HCT116 (cell line): Measurements from ENCODE around the gene SNX9. TPM values are rescaled to one million over a fixed set of nuclear protein-coding genes. Genes with fewer than 3 reads are reported as not detected.
A peak's percentile ranks its signal among the peaks of the same experiment; 100 is the strongest.

Experiments
- ATAC-seq: fragments of 200-7000 bp; cut with Tn5 transposase; 2 replicates; pipeline ENCODE4 v1.9.1; 2020; ENCODE audit warnings: mild to moderate bottlenecking, moderate library complexity
- BruUV-seq: library from RNA; stranded (reverse); fragments of 400-500 nt; replicated peaks from 2 replicates; lab custom pipeline; 2021; lab: Mats Ljungman, UMichigan
- CTCF ChIA-PET: fragments of 300-600 bp; sonication (Branson Sonifier 250); formaldehyde crosslinking; loops from one replicate; lab custom pipeline; 2021; ENCODE audit warnings: antibody characterized with exemption; lab: Charles Lee
- POLR2A ChIA-PET: fragments of 300-600, 350-600 bp; sonication (Branson Sonifier 250); formaldehyde crosslinking; loops from one replicate; lab custom pipeline; 2021; ENCODE audit warnings: antibody characterized with exemption; lab: Charles Lee
- RAD21 ChIA-PET, 2 experiments: fragments of 300-600 bp; sonication (Branson Sonifier 250); formaldehyde crosslinking; loops; one replicate each; lab custom pipeline; 2023; ENCODE audit warnings: low total read pairs in 2 of 2; ENCODE audit not compliant: uncharacterized antibody in 2 of 2, unreplicated experiment in 2 of 2, low non-redundant PET in 1 of 2; lab: Charles Lee
- DNase-seq: peaks from one replicate; pipeline ENCODE4 v3.0.0-alpha.2; 2010; ENCODE audit warnings: low read depth, low spot score
- H2AFZ ChIP-seq: fragments of 200-600 bp; shearing (Covaris generic), sonication (generic); 2 replicates; pipeline ENCODE4 v1.6.1; 2017; ENCODE audit warnings: low read depth, mixed run types, mixed read lengths, antibody characterized with exemption, low read length; ENCODE audit not compliant: poor library complexity, severe bottlenecking
- H3K27ac ChIP-seq: 2 replicates; pipeline ENCODE4 v1.5.1; 2012; ENCODE audit warnings: low read depth, low read length
- H3K27me3 ChIP-seq: fragments of 200-600 bp; sonication (generic); 2 replicates; pipeline ENCODE4 v1.6.1; 2016; ENCODE audit warnings: mixed run types, low read length, mixed read lengths; ENCODE audit not compliant: insufficient read depth
- H3K36me3 ChIP-seq, 2 experiments: fragments of 200-500 bp in 1 of 2; fragments of 200-600 bp in 1 of 2; sonication (Bioruptor generic) in 1 of 2; sonication (generic) in 1 of 2; 2 replicates each; pipeline versions ENCODE4 v1.5.1 to v1.6.1; 2014 to 2016; ENCODE audit warnings: low read length in 2 of 2, inconsistent platforms in 1 of 2, mixed read lengths in 1 of 2, mixed run types in 1 of 2; ENCODE audit not compliant: insufficient read depth in 2 of 2, control insufficient read depth in 1 of 2
- H3K4me1 ChIP-seq, 2 experiments: fragments of 200-600 bp in 1 of 2; sonication (generic) in 1 of 2; 2 replicates each; pipeline versions ENCODE4 v1.5.1 to v1.6.1; 2012 to 2017; ENCODE audit warnings: low read length in 2 of 2, inconsistent platforms in 1 of 2, mild to moderate bottlenecking in 1 of 2, mixed read lengths in 1 of 2, mixed run types in 1 of 2, moderate library complexity in 1 of 2; ENCODE audit not compliant: insufficient read depth in 2 of 2, control insufficient read depth in 1 of 2
- H3K4me2 ChIP-seq: fragments of 200-600 bp; sonication (generic); 2 replicates; pipeline ENCODE4 v1.6.1; 2017; ENCODE audit warnings: mixed run types, low read length, mixed read lengths
- H3K4me3 ChIP-seq, 2 experiments: fragments of 200-600 bp in 1 of 2; sonication (generic) in 1 of 2; replicated peaks in 1 of 2; 2 replicates each; pipeline ENCODE4 v1.5.1; 2011 to 2016; ENCODE audit warnings: low read length in 2 of 2, control low read depth in 1 of 2, low read depth in 1 of 2, mild to moderate bottlenecking in 1 of 2, mixed read lengths in 1 of 2, mixed run types in 1 of 2
- H3K79me2 ChIP-seq: fragments of 200-600 bp; sonication (generic); 2 replicates; pipeline ENCODE4 v1.6.1; 2017; ENCODE audit warnings: mild to moderate bottlenecking, mixed run types, low read length, moderate library complexity, mixed read lengths; ENCODE audit not compliant: insufficient read depth
- H3K9ac ChIP-seq: fragments of 200-600 bp; sonication (generic); 2 replicates; pipeline ENCODE4 v1.6.1; 2016; ENCODE audit warnings: low read length, mixed read lengths
- H3K9me2 ChIP-seq: fragments of 200-600 bp; sonication (generic), shearing (Covaris generic); 2 replicates; pipeline ENCODE4 v1.6.1; 2017; ENCODE audit warnings: mixed run types, mild to moderate bottlenecking, moderate library complexity; ENCODE audit not compliant: insufficient read depth
- H3K9me3 ChIP-seq, 2 experiments: fragments of 200-500 bp in 1 of 2; fragments of 200-600 bp in 1 of 2; sonication (Bioruptor generic) in 1 of 2; sonication (generic) in 1 of 2; 2 replicates each; pipeline ENCODE4 v1.6.1; 2014 to 2017; ENCODE audit warnings: low read length in 2 of 2, mixed read lengths in 2 of 2, inconsistent platforms in 1 of 2, low read depth in 1 of 2, mild to moderate bottlenecking in 1 of 2, mixed run types in 1 of 2, moderate library complexity in 1 of 2; ENCODE audit not compliant: control insufficient read depth in 1 of 2, insufficient read depth in 1 of 2
- H4K20me1 ChIP-seq: fragments of 200-600 bp; sonication (generic), shearing (Covaris generic); 2 replicates; pipeline ENCODE4 v1.6.1; 2017; ENCODE audit warnings: mixed run types, mild to moderate bottlenecking, moderate library complexity; ENCODE audit not compliant: insufficient read depth
- CEBPB ChIP-seq: IDR thresholded peaks from 2 replicates; pipeline ENCODE4 v1.6.1; 2012; ENCODE audit warnings: low read depth
- EGR1 ChIP-seq: IDR thresholded peaks from 2 replicates; pipeline ENCODE4 v1.6.1; 2012; ENCODE audit warnings: low read depth
- ELF1 ChIP-seq: IDR thresholded peaks from 2 replicates; pipeline ENCODE4 v1.6.1; 2012; ENCODE audit warnings: low read depth, borderline replicate concordance
- EZH2phosphoT487 ChIP-seq: fragments of 200-600 bp; IDR thresholded peaks from 2 replicates; pipeline ENCODE4 v1.6.1; 2018; ENCODE audit warnings: antibody characterized with exemption, borderline replicate concordance
- JUND ChIP-seq: IDR thresholded peaks from 2 replicates; pipeline ENCODE4 v1.6.1; 2012
- POLR2A ChIP-seq: IDR thresholded peaks from 2 replicates; pipeline ENCODE4 v1.7.0; 2011; ENCODE audit warnings: borderline replicate concordance; ENCODE audit not compliant: insufficient read depth, insufficient read length; ENCODE audit errors: extremely low read depth
- RAD21 ChIP-seq: IDR thresholded peaks from 2 replicates; pipeline ENCODE4 v1.6.1; 2012; ENCODE audit warnings: low read depth, mild to moderate bottlenecking
- SIN3A ChIP-seq: IDR thresholded peaks from 2 replicates; pipeline ENCODE4 v1.6.1; 2012; ENCODE audit warnings: low read depth
- SP1 ChIP-seq: IDR thresholded peaks from 2 replicates; pipeline ENCODE4 v1.6.1; 2012; ENCODE audit warnings: low read depth
- SRF ChIP-seq: IDR thresholded peaks from 2 replicates; pipeline ENCODE4 v1.6.1; 2012; ENCODE audit warnings: low read depth
- YY1 ChIP-seq: IDR thresholded peaks from 2 replicates; pipeline ENCODE4 v1.6.1; 2011; ENCODE audit warnings: low read length, low read depth, moderate library complexity, mild to moderate bottlenecking; ENCODE audit not compliant: insufficient replicate concordance; ENCODE audit errors: extremely low read depth
- ZFX ChIP-seq: fragments of 450-650 bp; IDR thresholded peaks from 2 replicates; pipeline ENCODE4 v1.6.1; 2017
- intact Hi-C: fragments of 100-400 bp; cut with micrococcal nuclease; formaldehyde crosslinking; loops from 2 replicates; pipeline ENCODE4 v1.10.0; 2022
- total RNA-seq: library from RNA; stranded (reverse); gene quantifications from one replicate; pipeline ENCODE4 v1.2.1, GENCODE V29; 2021; ENCODE audit not compliant: unreplicated experiment

Gene SNX9
- total RNA-seq, 1 experiment from 2014 or later = 42.5 TPM

DNA sequence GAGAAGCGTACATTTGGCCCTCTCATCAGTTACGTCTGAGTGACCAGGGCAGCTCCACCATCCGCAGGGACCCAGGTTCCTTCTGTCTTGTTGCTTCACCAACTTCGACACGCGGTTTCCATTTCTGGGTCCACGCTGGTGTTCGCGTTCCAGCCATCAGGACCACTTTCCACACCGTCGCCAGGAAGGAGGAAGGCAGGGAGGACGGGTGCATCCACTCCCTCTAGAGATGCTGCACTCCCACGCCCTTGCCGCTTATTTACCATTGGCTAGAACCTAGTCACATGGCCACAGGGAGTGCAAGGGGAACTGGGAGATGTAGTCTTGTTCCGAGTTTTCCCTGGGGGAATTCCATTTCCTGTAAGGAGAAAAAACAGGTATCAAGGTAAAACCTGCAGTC lies 33.2 kb upstream of the SNX9 start (continued):
- TF ChIP-seq YY1 = no peak
- TF ChIP-seq, all 23 proteins: peak for 4

DNA sequence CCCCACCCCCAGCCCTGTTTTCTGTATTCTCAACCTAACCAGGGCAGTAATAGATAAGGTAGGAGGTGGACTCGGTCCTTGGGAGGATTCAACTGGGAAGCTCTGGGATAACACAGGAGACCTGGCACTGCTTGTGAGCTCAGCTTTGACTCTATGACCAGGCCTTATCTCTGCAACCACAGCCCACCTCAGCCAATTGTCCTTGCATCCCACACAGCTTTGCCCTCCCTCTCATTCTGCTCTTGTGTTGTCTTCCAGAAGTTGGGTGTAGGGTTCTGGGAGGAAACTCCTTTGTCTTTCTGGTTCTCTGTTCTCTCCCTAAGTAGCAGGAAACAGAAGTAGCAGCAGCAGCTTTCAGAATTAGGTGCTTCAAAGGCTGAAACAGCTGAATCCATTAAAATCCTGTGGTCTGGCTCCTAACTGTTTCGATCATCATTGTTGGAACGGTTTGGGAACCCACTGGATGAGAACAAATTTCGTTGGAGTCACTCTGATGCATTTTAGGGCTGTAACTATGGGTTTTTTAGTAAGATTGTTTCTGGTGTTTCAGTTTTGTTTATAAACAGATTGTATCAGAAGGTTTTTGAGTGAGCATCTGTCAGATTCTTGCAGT lies 32.4 kb upstream of the SNX9 start:
- H3K27ac ChIP-seq = no peak overlapping the region
- H3K9me2 ChIP-seq = no peaks in the 10 kb centered on the region
- TF ChIP-seq SP1 = no peak
- no peak for TF ChIP-seq RAD21
- no peak for TF ChIP-seq SRF
- no peak for TF ChIP-seq ZFX
- TF ChIP-seq EGR1 = no peak
- TF ChIP-seq SIN3A = no peak
- no peak for TF ChIP-seq JUND
- no peak for TF ChIP-seq CEBPB
- TF ChIP-seq POLR2A = no peak
- no peak for TF ChIP-seq ELF1
- TF ChIP-seq EZH2phosphoT487 = no peak
- H3K4me1 ChIP-seq = no peaks in the 10 kb centered on the region
- no peak for DNase-seq
- no peak overlapping the region for H3K4me2 ChIP-seq
- H4K20me1 ChIP-seq = no peaks in the 10 kb centered on the region
- POLR2A ChIA-PET = interaction anchor here (1.2 kb wide), 1 partner anchor 17 kb away, joined by 4 read pairs; no protein-coding TSS in a partner anchor
- intact Hi-C loops = no loop called here
- RAD21 ChIA-PET = no interaction called here
- H2AFZ ChIP-seq = peak overlapping the region; percentile 85
- H3K4me3 ChIP-seq = no peak overlapping the region
- ATAC-seq = no peak
- CTCF ChIA-PET = interaction anchor here (1.5 kb wide), 1 partner anchor 34 kb away, joined by 3 read pairs; no protein-coding TSS in a partner anchor
- H3K79me2 ChIP-seq = no peaks in the 10 kb centered on the region
- no peak overlapping the region for H3K9ac ChIP-seq
- no peaks in the 10 kb centered on the region for H3K36me3 ChIP-seq
- H3K9me3 ChIP-seq = no peaks in the 10 kb centered on the region
- no peaks in the 10 kb centered on the region for H3K27me3 ChIP-seq
- no TSS peak for BruUV-seq
